Coronary artery (tissue), 2 donors: ENCODE data around the gene PPM1K.

Experiments
- DNase-seq: peaks from one replicate; pipeline ENCODE4 v3.0.0-alpha.2; 2017; ENCODE audit warnings: low spot score
- H3K27ac ChIP-seq, 2 donors: fragments of 200-600 bp; sonication (generic); one replicate each; pipeline ENCODE4 v1.5.1; 2016 to 2019
- H3K4me3 ChIP-seq: fragments of 200-600 bp; sonication (generic); 2 replicates; pipeline ENCODE4 v1.5.1; 2016; ENCODE audit warnings: mild to moderate bottlenecking, moderate library complexity
- CTCF ChIP-seq: fragments of 200-600 bp; sonication (generic); IDR thresholded peaks from one replicate; pipeline ENCODE4 v1.5.1; 2019; ENCODE audit warnings: antibody characterized with exemption

Gene PPM1K

DNA sequence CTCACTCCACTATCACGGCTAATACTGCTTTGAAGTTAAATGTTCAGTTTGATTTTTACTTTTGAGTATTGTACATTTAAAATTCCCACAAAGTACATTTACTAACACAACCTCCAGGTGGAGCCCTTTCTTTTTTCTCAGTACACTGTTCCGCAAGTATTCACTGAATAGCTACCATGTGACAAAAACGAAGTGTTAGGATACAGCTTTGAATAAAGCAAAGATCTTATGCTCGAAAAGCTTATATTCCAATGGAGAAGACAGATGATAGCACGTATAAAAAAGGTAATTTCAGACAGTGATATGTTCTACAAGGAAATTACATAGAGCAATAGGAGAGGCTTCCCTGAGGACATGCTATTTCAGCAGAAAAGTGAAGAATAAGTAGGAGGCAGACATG is 65.3 kb downstream of the PPM1K start:
- DNase-seq: no peak
- H3K4me3 ChIP-seq: no peak overlapping the region
- H3K27ac ChIP-seq: no peak overlapping the region
- TF ChIP-seq CTCF: peak; percentile 47

GRCh38 chr4:88217169-88217568 is 67.2 kb downstream of the PPM1K start:
- TF ChIP-seq CTCF: no peak
- DNase-seq: no peak

GRCh38 chr4:88216395-88216794 is 68.0 kb downstream of the PPM1K start:
- DNase-seq: no peak
- Histone ChIP-seq H3K4me3 (no peak overlapping the region), H3K27ac (no peak overlapping the region)
- TF ChIP-seq CTCF: no peak

More at GRCh38 chr4:88217169-88217568, 67.2 kb downstream of the PPM1K start:
- Histone ChIP-seq H3K4me3 (no peak overlapping the region), H3K27ac (no peak overlapping the region)

DNA sequence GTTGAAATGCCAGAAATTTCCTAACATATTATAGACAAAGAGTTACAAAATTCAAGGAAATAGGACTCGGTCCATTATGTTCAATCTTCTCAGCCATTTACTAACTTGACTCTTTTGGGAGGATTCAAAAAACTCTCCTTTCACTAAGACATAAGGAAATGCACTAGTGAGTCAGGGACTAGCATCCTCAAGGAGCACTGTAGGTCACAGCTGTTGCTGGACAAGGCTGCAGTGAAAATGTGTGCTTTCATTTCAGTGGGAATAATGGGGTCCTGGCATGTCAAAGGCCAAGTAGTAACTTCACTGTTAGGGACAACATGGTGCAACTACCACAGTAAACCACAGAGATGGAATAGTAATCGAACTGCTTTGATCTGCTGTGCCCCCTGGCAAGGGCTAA is 69.0 kb downstream of the PPM1K start:
- no peak for TF ChIP-seq CTCF
- no peak for DNase-seq
- Histone ChIP-seq H3K4me3 (no peak overlapping the region), H3K27ac (no peak overlapping the region)

- Histone ChIP-seq H3K4me3 (no peak overlapping the region), H3K27ac (no peak overlapping the region)
- no peak for DNase-seq
- no peak for TF ChIP-seq CTCF
Observed at GRCh38 chr4:88212253-88212561, 72.2 kb downstream of the PPM1K start.

GRCh38 chr4:88211473-88212252 is 72.7 kb downstream of the PPM1K start:
- TF ChIP-seq CTCF: peak; percentile 52
- Histone ChIP-seq H3K27ac (no peak overlapping the region), H3K4me3 (no peak overlapping the region)
- DNase-seq: no peak

GRCh38 chr4:88208156-88208555 is 76.2 kb downstream of the PPM1K start:
- TF ChIP-seq CTCF: no peak
- Histone ChIP-seq H3K27ac (no peak overlapping the region), H3K4me3 (no peak overlapping the region)
- DNase-seq: no peak
